GM23338 (cell line): ENCODE data around the gene TELO2. TPM values are rescaled to one million over a fixed set of nuclear protein-coding genes. Genes with fewer than 3 reads are reported as not detected.

Experiments used
- ATAC-seq: fragments of 200-7000 bp; cut with Tn5 transposase; 3 replicates; pipeline ENCODE4 v1.9.1; 2020
- DNase-seq: peaks from one replicate; pipeline ENCODE4 v3.0.0-alpha.2; 2015; ENCODE audit warnings: low spot score
- H2AFZ ChIP-seq: fragments of 200-600 bp; sonication (generic); 2 replicates; pipeline ENCODE4 v1.8.0; 2016; ENCODE audit warnings: antibody characterized with exemption, mild to moderate bottlenecking, moderate library complexity
- H3F3A ChIP-seq: fragments of 200-600 bp; sonication (generic); replicated peaks from 2 replicates; pipeline ENCODE4 v1.8.0; 2017; ENCODE audit warnings: antibody characterized with exemption, mixed run types, low read depth
- H3K27ac ChIP-seq: fragments of 200-600 bp; sonication (generic); 2 replicates; pipeline ENCODE4 v1.6.1; 2016; ENCODE audit warnings: low read depth
- H3K27me3 ChIP-seq: fragments of 200-600 bp; sonication (generic); 2 replicates; pipeline ENCODE4 v1.8.0; 2016; ENCODE audit warnings: mild to moderate bottlenecking, mixed run types, moderate library complexity; ENCODE audit not compliant: insufficient read depth
- H3K36me3 ChIP-seq: fragments of 200-600 bp; sonication (generic); 2 replicates; pipeline ENCODE4 v1.8.0; 2016; ENCODE audit warnings: mild to moderate bottlenecking; ENCODE audit not compliant: insufficient read depth
- H3K4me1 ChIP-seq: fragments of 200-600 bp; sonication (generic); 2 replicates; pipeline ENCODE4 v1.8.0; 2016; ENCODE audit warnings: mild to moderate bottlenecking, moderate library complexity; ENCODE audit not compliant: insufficient read depth
- H3K4me2 ChIP-seq: fragments of 200-600 bp; sonication (generic); 2 replicates; pipeline ENCODE4 v1.7.1; 2017; ENCODE audit warnings: mixed run types
- H3K4me3 ChIP-seq: fragments of 200-600 bp; sonication (generic); 2 replicates; pipeline ENCODE4 v1.6.1; 2016; ENCODE audit warnings: mixed run types
- H3K79me2 ChIP-seq: fragments of 200-600 bp; sonication (generic); replicated peaks from 2 replicates; pipeline ENCODE4 v1.8.0; 2017; ENCODE audit warnings: mild to moderate bottlenecking; ENCODE audit not compliant: insufficient read depth
- H3K9me2 ChIP-seq: fragments of 200-600 bp; sonication (generic); 2 replicates; pipeline ENCODE4 v1.8.0; 2017; ENCODE audit not compliant: insufficient read depth
- H4K20me1 ChIP-seq: fragments of 200-600 bp; sonication (generic); replicated peaks from 2 replicates; pipeline ENCODE4 v1.8.0; 2017; ENCODE audit warnings: mild to moderate bottlenecking; ENCODE audit not compliant: insufficient read depth
- H3K27ac Mint-ChIP-seq: 2 replicates; pipeline ENCODE4 v1.8.0; 2020; ENCODE audit warnings: inconsistent platforms, mild to moderate bottlenecking, moderate library complexity, mixed read lengths
- H3K27me3 Mint-ChIP-seq: 3 replicates; pipeline ENCODE4 v1.8.0; 2022; ENCODE audit warnings: low read depth, mild to moderate bottlenecking, moderate library complexity, mixed read lengths, inconsistent platforms; ENCODE audit not compliant: insufficient read depth, poor library complexity
- H3K36me3 Mint-ChIP-seq: 3 replicates; pipeline ENCODE4 v1.8.0; 2021; ENCODE audit warnings: low read depth, mild to moderate bottlenecking, inconsistent platforms, moderate library complexity, mixed read lengths
- H3K4me1 Mint-ChIP-seq: 3 replicates; pipeline ENCODE4 v1.8.0; 2020; ENCODE audit warnings: mild to moderate bottlenecking, inconsistent platforms, mixed read lengths
- H3K4me3 Mint-ChIP-seq: 3 replicates; pipeline ENCODE4 v1.8.0; 2021; ENCODE audit warnings: moderate library complexity, mild to moderate bottlenecking, inconsistent platforms, mixed read lengths
- H3K9me3 Mint-ChIP-seq: 3 replicates; pipeline ENCODE4 v1.8.0; 2020; ENCODE audit warnings: moderate library complexity, mild to moderate bottlenecking, inconsistent platforms, mixed read lengths
- CREB1 ChIP-seq: fragments of 250-450 bp; sonication (Bioruptor Pico); IDR thresholded peaks from 2 replicates; pipeline ENCODE4 v1.5.0; 2020; ENCODE audit warnings: low read depth, mild to moderate bottlenecking, moderate library complexity
- EZH2 ChIP-seq: fragments of 200-600 bp; sonication (generic); IDR thresholded peaks from one replicate; pipeline ENCODE4 v1.8.0; 2017; ENCODE audit warnings: antibody characterized with exemption, mild to moderate bottlenecking, low read depth; ENCODE audit not compliant: unreplicated experiment
- EZH2phosphoT487 ChIP-seq: fragments of 200-600 bp; sonication (generic); IDR thresholded peaks from one replicate; pipeline ENCODE4 v1.8.1; 2018; ENCODE audit warnings: antibody characterized with exemption; ENCODE audit not compliant: unreplicated experiment
- JUNB ChIP-seq: IDR thresholded peaks from one replicate; pipeline ENCODE4 v1.6.1; 2016; ENCODE audit warnings: antibody characterized with exemption; ENCODE audit not compliant: unreplicated experiment
- NANOG ChIP-seq: IDR thresholded peaks from 2 replicates; pipeline ENCODE4 v1.6.1; 2016; ENCODE audit warnings: antibody characterized with exemption, borderline replicate concordance
- POLR2AphosphoS5 ChIP-seq: IDR thresholded peaks from 2 replicates; pipeline ENCODE4 v1.6.1; 2016; ENCODE audit warnings: antibody characterized with exemption, low read depth
- STAT1 ChIP-seq: IDR thresholded peaks from one replicate; pipeline ENCODE4 v1.6.1; 2016; ENCODE audit warnings: antibody characterized with exemption; ENCODE audit not compliant: unreplicated experiment
- ZNF114 ChIP-seq: fragments of 250-450 bp; sonication (Bioruptor Pico); IDR thresholded peaks from 2 replicates; pipeline ENCODE4 v1.5.0; 2020; ENCODE audit warnings: mild to moderate bottlenecking, moderate library complexity
- ZNF331 ChIP-seq: fragments of 250-450 bp; sonication (Bioruptor Pico); IDR thresholded peaks from 2 replicates; pipeline ENCODE4 v1.5.0; 2020; ENCODE audit warnings: low read depth, mild to moderate bottlenecking, moderate library complexity
- polyA plus RNA-seq: library from polyadenylated mRNA; unstranded; fragments of >200 nt; fragmentation: Nextera tagmentation; extraction: Ambion mirVana; gene quantifications from 2 replicates; pipeline ENCODE4 v1.2.1, GENCODE V29; 2016
- total RNA-seq: library from RNA; depleted of rRNA; stranded (reverse); fragments of >200 nt; shearing (Covaris generic); gene quantifications from 2 replicates; pipeline ENCODE4 v1.2.3, GENCODE V29; 2014
- TF ChIP-seq, protein P1 (sequence below): fragments of 250-450 bp; sonication (Bioruptor Pico); IDR thresholded peaks from 2 replicates; pipeline ENCODE4 v1.5.0; 2020; ENCODE audit warnings: mild to moderate bottlenecking, moderate library complexity
- TF ChIP-seq, protein P2 (sequence below): IDR thresholded peaks from one replicate; pipeline ENCODE4 v1.6.1; 2018; ENCODE audit warnings: antibody characterized with exemption; ENCODE audit not compliant: unreplicated experiment

Gene TELO2
- total and polyA plus RNA-seq, 2 experiments from 2014 or later: 45.4 to 76.0 TPM

DNA sequence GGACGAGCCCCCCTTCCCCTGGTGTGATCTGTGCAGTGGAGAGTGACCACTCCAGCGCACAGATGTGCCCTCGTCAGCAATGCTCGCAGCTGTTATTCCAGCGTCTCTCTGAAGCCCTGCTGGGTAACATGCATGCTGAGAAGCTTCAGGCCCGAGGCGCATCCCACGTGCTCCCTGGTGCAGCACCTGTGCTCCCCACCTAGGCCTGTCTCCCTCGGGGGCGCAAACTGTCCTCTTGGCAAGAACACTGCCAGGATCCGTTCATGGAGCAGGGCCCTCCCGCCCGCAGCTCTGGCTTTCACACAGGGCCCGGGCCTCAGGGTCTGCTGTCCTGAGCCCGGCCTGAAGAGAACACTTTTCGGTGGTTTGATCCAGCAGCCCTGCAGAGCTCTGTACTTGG is 53.3 kb downstream of the TELO2 start (continued):
- TF ChIP-seq, protein P1, sequence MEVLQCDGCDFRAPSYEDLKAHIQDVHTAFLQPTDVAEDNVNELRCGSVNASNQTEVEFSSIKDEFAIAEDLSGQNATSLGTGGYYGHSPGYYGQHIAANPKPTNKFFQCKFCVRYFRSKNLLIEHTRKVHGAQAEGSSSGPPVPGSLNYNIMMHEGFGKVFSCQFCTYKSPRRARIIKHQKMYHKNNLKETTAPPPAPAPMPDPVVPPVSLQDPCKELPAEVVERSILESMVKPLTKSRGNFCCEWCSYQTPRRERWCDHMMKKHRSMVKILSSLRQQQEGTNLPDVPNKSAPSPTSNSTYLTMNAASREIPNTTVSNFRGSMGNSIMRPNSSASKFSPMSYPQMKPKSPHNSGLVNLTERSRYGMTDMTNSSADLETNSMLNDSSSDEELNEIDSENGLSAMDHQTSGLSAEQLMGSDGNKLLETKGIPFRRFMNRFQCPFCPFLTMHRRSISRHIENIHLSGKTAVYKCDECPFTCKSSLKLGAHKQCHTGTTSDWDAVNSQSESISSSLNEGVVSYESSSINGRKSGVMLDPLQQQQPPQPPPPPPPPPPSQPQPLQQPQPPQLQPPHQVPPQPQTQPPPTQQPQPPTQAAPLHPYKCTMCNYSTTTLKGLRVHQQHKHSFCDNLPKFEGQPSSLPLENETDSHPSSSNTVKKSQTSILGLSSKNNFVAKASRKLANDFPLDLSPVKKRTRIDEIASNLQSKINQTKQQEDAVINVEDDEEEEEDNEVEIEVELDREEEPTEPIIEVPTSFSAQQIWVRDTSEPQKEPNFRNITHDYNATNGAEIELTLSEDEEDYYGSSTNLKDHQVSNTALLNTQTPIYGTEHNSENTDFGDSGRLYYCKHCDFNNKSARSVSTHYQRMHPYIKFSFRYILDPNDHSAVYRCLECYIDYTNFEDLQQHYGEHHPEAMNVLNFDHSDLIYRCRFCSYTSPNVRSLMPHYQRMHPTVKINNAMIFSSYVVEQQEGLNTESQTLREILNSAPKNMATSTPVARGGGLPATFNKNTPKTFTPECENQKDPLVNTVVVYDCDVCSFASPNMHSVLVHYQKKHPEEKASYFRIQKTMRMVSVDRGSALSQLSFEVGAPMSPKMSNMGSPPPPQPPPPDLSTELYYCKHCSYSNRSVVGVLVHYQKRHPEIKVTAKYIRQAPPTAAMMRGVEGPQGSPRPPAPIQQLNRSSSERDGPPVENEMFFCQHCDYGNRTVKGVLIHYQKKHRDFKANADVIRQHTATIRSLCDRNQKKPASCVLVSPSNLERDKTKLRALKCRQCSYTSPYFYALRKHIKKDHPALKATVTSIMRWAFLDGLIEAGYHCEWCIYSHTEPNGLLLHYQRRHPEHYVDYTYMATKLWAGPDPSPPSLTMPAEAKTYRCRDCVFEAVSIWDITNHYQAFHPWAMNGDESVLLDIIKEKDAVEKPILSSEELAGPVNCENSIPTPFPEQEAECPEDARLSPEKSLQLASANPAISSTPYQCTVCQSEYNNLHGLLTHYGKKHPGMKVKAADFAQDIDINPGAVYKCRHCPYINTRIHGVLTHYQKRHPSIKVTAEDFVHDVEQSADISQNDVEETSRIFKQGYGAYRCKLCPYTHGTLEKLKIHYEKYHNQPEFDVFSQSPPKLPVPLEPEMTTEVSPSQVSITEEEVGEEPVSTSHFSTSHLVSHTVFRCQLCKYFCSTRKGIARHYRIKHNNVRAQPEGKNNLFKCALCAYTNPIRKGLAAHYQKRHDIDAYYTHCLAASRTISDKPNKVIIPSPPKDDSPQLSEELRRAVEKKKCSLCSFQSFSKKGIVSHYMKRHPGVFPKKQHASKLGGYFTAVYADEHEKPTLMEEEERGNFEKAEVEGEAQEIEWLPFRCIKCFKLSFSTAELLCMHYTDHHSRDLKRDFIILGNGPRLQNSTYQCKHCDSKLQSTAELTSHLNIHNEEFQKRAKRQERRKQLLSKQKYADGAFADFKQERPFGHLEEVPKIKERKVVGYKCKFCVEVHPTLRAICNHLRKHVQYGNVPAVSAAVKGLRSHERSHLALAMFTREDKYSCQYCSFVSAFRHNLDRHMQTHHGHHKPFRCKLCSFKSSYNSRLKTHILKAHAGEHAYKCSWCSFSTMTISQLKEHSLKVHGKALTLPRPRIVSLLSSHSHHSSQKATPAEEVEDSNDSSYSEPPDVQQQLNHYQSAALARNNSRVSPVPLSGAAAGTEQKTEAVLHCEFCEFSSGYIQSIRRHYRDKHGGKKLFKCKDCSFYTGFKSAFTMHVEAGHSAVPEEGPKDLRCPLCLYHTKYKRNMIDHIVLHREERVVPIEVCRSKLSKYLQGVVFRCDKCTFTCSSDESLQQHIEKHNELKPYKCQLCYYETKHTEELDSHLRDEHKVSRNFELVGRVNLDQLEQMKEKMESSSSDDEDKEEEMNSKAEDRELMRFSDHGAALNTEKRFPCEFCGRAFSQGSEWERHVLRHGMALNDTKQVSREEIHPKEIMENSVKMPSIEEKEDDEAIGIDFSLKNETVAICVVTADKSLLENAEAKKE (CRISPR knock-in tag): no peak
- TF ChIP-seq NANOG: no peak
- no peak for TF ChIP-seq EZH2phosphoT487
- no peak for TF ChIP-seq JUNB
- TF ChIP-seq EZH2: no peak
- TF ChIP-seq CREB1 (CRISPR knock-in tag): no peak
- no peak for TF ChIP-seq POLR2AphosphoS5

DNA sequence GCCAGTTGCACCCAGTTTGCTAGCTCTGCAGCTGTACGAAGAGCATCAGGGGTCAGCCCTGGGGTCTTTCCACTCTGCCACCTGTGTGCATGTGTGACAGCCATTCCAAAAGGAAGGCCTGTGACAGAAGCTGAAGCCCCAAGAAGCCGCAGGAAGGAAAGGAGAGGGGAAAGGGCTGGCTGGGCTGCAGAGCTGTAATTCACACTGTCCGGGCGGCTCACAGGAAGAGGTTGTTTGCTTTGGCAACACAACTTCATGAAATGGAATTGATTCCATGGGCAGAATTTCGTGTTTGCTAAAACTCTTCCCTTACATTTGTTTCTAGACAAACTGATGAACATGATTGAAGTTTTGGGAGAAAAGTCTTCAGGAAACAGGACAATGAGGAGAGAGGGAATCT is 55.1 kb downstream of the TELO2 start:
- peaks cover 2% of the 10 kb centered on the region; the same call in 1 of the 3 replicates for H3K4me1 Mint-ChIP-seq
- no peaks in the 10 kb centered on the region; the same call in 2 of the 3 replicates for H3K36me3 Mint-ChIP-seq
- Histone ChIP-seq H3K9me2 (no peaks in the 10 kb centered on the region), H2AFZ (no peak overlapping the region), H3K27me3 (no peaks in the 10 kb centered on the region), H3K4me3 (no peak overlapping the region), H3K4me2 (no peak overlapping the region), H3K79me2 (no peaks in the 10 kb centered on the region), H3K36me3 (no peaks in the 10 kb centered on the region), H3F3A (no peaks in the 10 kb centered on the region), H3K4me1 (no peaks in the 10 kb centered on the region), H4K20me1 (no peaks in the 10 kb centered on the region), H3K27ac (no peak overlapping the region)
- no peaks in the 10 kb centered on the region for H3K9me3 Mint-ChIP-seq
- no peak overlapping the region for H3K4me3 Mint-ChIP-seq
- DNase-seq (no peak), ATAC-seq (no peak)
- H3K27me3 Mint-ChIP-seq: peaks cover 11% of the 10 kb centered on the region
- no peak overlapping the region for H3K27ac Mint-ChIP-seq
- TF ChIP-seq POLR2AphosphoS5: no peak
- TF ChIP-seq ZNF331 (CRISPR knock-in tag): no peak
- no peak for TF ChIP-seq STAT1
- no peak for TF ChIP-seq CREB1 (CRISPR knock-in tag)
- no peak for TF ChIP-seq ZNF114 (CRISPR knock-in tag)
- TF ChIP-seq, protein P2, sequence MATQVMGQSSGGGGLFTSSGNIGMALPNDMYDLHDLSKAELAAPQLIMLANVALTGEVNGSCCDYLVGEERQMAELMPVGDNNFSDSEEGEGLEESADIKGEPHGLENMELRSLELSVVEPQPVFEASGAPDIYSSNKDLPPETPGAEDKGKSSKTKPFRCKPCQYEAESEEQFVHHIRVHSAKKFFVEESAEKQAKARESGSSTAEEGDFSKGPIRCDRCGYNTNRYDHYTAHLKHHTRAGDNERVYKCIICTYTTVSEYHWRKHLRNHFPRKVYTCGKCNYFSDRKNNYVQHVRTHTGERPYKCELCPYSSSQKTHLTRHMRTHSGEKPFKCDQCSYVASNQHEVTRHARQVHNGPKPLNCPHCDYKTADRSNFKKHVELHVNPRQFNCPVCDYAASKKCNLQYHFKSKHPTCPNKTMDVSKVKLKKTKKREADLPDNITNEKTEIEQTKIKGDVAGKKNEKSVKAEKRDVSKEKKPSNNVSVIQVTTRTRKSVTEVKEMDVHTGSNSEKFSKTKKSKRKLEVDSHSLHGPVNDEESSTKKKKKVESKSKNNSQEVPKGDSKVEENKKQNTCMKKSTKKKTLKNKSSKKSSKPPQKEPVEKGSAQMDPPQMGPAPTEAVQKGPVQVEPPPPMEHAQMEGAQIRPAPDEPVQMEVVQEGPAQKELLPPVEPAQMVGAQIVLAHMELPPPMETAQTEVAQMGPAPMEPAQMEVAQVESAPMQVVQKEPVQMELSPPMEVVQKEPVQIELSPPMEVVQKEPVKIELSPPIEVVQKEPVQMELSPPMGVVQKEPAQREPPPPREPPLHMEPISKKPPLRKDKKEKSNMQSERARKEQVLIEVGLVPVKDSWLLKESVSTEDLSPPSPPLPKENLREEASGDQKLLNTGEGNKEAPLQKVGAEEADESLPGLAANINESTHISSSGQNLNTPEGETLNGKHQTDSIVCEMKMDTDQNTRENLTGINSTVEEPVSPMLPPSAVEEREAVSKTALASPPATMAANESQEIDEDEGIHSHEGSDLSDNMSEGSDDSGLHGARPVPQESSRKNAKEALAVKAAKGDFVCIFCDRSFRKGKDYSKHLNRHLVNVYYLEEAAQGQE: no peak
- no peak for TF ChIP-seq JUNB
- TF ChIP-seq EZH2phosphoT487: no peak
